ENCODE measurements around the gene RAB11A. TPM values are rescaled to one million over a fixed set of nuclear protein-coding genes. Genes with fewer than 3 reads are reported as not detected.

The RAB11A gene
- 248 TPM for polyA plus RNA-seq

DNA sequence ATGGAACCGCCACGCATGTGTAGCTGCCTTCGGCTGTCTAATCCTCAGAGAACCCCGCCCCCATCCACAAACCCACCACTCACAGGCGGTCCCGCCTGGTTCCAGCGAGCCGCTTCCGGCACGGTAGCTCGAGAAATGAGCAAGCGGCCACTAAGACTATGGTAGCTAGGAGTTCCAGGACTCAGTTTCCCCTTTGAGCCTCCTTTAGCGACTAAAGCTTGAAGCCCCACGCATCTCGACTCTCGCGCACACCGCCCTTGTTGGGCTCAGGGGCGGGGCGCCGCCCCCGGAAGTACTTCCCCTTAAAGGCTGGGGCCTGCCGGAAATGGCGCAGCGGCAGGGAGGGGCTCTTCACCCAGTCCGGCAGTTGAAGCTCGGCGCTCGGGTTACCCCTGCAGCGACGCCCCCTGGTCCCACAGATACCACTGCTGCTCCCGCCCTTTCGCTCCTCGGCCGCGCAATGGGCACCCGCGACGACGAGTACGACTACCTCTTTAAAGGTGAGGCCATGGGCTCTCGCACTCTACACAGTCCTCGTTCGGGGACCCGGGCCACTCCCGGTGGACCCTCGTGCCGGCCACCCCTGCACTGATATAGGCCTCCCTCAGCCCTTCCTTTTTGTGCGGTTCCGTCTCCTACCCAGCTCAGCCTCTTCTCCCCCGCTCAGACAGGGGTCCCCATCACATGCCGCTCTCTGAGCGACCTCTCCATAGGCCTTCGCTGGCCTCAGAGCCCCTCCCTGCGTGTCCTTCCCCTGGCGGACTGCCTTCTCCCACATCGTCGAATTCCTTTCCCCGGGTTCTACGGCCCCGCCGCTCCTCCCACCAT, at the start of gene RAB11A:
TSS of gene RAB11A (plus strand) at position 366 of the 828 bp plus-strand sequence. CDS start at position 461, 95 bp downstream.
- peaks cover 2% of the 10 kb centered on the region for H3K36me3 Mint-ChIP-seq

DNA sequence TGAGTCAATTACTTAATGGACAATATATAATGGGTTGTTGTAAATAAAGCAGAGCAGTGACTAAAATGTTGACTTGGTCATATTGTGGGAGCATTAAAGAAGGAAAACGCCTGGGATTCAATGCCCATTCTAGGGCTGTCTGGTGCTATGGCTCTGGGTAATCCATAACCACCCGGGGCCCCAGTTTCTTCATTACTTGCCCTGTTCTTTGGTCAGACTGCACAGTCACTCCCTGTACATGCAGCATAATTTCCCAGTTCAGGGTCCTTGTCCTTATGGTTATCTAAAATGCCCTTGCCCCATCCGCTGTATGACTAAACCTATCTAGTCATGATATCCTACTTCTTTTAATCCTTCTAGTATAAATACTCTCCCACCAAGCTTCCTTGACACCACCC, 49.7 kb upstream of the RAB11A start:
- H3K27ac Mint-ChIP-seq: peak overlapping the region; percentile 87 to 98 (median 97)
- H3K4me3 Mint-ChIP-seq: peak overlapping the region in 3 of 4 donors; percentile 31 to 92 (median 63)
- H3K27me3 Mint-ChIP-seq: no peaks in the 10 kb centered on the region
- peaks cover 45 to 55% (median 49%) of the 10 kb centered on the region in 3 donors for H3K4me1 Mint-ChIP-seq
- H3K36me3 Mint-ChIP-seq: peaks cover 2% of the 10 kb centered on the region
- no peaks in the 10 kb centered on the region for H3K9me3 Mint-ChIP-seq

More for the DNA sequence above, at the start of gene RAB11A:
- Mint-ChIP-seq H3K27me3 (no peaks in the 10 kb centered on the region), H3K9me3 (peaks cover 0 to 2% (median 0%) of the 10 kb centered on the region in 3 donors), H3K4me1 (peaks cover 17 to 25% (median 21%) of the 10 kb centered on the region in 3 donors), H3K27ac (peak within 1 kb of the TSS; percentile 99 to 100 (median 100)), H3K4me3 (peak within 1 kb of the TSS; percentile 95 to 100 (median 98))

DNA sequence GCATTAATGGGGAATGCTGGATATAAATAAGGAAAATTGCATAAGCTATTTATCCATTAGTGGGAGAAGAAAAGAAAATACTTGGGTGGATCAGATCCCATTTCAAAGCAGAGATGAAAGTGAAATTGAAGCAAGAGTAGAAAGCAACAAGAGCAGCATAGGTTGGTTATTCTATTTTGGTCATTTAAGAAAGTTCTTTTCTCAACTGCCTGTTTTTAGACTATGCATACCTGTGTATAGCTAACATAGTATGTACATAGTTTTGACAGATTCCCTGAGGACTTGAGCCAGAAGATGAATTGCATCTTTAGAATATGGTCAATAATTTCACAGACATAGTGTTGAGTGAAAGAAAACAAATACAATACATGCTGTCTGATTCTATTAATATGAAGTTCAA, 48.2 kb upstream of the RAB11A start:
- H3K36me3 Mint-ChIP-seq: peaks cover 2% of the 10 kb centered on the region
- no peaks in the 10 kb centered on the region for H3K27me3 Mint-ChIP-seq
- no peaks in the 10 kb centered on the region for H3K9me3 Mint-ChIP-seq
- H3K27ac Mint-ChIP-seq: peak overlapping the region; percentile 87 to 98 (median 97)
- H3K4me3 Mint-ChIP-seq: peak overlapping the region in 3 of 4 donors; percentile 51 to 82 (median 72)
- H3K4me1 Mint-ChIP-seq: peaks cover 48 to 53% (median 49%) of the 10 kb centered on the region in 3 donors

DNA sequence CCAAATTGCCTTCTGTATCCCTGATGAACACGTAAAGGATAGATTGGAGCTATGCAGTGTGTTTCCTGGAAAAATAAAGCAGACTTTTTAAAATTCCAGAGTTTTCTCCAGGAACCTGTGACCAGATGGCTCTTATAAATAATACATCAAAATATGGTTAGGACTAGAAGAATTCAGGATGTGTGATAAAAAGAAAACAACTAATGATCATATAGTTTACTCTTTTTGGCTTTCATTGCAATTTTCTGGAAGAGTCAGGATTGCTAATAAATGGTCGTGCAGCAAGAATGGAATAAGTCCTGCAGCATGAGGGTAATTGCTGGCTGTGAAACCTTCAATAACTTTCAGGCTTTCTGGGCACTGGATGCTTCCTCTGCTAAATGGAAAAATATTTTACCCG, 47.0 kb upstream of the RAB11A start:
- peak overlapping the region in 3 of 4 donors; percentile 30 to 82 (median 68) for H3K4me3 Mint-ChIP-seq
- peaks cover 2% of the 10 kb centered on the region for H3K27me3 Mint-ChIP-seq

GRCh38 chr15:65824031-65824743, 45.1 kb upstream of the RAB11A start:
- H3K4me3 Mint-ChIP-seq: peak overlapping the region in 2 of 4 donors; percentile 61 to 74
- peaks cover 3% of the 10 kb centered on the region for H3K36me3 Mint-ChIP-seq
- H3K9me3 Mint-ChIP-seq: no peaks in the 10 kb centered on the region
- peak overlapping the region; percentile 50 to 60 (median 59) for H3K27ac Mint-ChIP-seq
- peaks cover 2% of the 10 kb centered on the region for H3K27me3 Mint-ChIP-seq
- H3K4me1 Mint-ChIP-seq: peaks cover 44 to 52% (median 51%) of the 10 kb centered on the region in 3 donors

More for the DNA sequence above, 47.0 kb upstream of the RAB11A start:
- no peaks in the 10 kb centered on the region for H3K9me3 Mint-ChIP-seq
- H3K27ac Mint-ChIP-seq: peak overlapping the region; percentile 81 to 98 (median 91)
- H3K4me1 Mint-ChIP-seq: peaks cover 45 to 52% (median 49%) of the 10 kb centered on the region in 3 donors
- H3K36me3 Mint-ChIP-seq: peaks cover 3% of the 10 kb centered on the region

GRCh38 chr15:65824941-65825544, 44.2 kb upstream of the RAB11A start:
- Mint-ChIP-seq H3K9me3 (no peaks in the 10 kb centered on the region), H3K27me3 (peaks cover 2% of the 10 kb centered on the region), H3K27ac (no peak overlapping the region), H3K36me3 (peaks cover 3% of the 10 kb centered on the region), H3K4me1 (peaks cover 37 to 48% (median 47%) of the 10 kb centered on the region in 3 donors), H3K4me3 (no peak overlapping the region)

DNA sequence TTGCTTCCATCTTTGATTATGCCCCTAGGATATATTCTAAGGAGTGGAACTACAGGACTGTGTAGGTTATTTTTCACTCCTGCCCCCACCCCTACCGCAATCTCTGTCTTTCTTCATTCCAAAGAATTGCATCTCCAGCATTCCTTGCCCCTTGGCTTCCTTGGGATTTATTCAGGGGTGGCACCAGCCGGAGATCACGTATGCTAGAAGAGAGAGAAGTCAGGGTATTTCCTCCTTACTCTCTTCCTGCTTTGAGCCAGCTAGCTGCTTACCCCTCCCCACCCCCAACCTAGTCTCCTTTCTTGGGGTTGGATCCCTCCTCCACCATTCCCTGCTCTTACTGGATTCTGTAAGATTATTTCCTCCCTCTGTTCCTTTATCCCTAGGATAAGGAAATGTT, 42.2 kb upstream of the RAB11A start:
- H3K27me3 Mint-ChIP-seq: peaks cover 2% of the 10 kb centered on the region
- H3K4me1 Mint-ChIP-seq: peaks cover 26 to 43% (median 40%) of the 10 kb centered on the region in 3 donors
- peak overlapping the region; percentile 39 to 91 (median 76) for H3K27ac Mint-ChIP-seq
- no peaks in the 10 kb centered on the region for H3K9me3 Mint-ChIP-seq
- peaks cover 3% of the 10 kb centered on the region for H3K36me3 Mint-ChIP-seq
- peak overlapping the region in 3 of 4 donors; percentile 61 to 83 (median 73) for H3K4me3 Mint-ChIP-seq

DNA sequence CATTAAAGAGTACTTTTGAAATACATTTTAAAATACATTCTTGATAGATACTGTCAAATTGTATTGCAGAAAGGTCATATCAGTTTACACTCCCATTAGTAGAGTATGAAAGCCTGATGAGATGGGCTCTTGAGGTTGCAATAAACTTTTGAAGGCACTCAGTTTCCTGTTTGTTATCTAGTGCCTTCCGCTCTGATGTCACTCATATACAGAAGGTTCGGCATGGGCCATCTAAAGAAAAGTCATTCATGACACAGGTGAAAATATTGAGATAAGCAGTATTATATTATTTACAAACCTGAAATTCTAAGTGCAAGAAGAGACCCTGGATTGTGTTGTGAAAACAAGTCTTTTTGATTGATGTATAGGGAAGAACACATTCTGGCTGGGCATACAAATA, 40.7 kb upstream of the RAB11A start:
- Mint-ChIP-seq H3K4me3 (peak overlapping the region in 1 of 4 donors; percentile 5), H3K9me3 (no peaks in the 10 kb centered on the region), H3K4me1 (peaks cover 31 to 51% (median 45%) of the 10 kb centered on the region in 3 donors), H3K36me3 (peaks cover 3% of the 10 kb centered on the region), H3K27me3 (peaks cover 2% of the 10 kb centered on the region), H3K27ac (peak overlapping the region; percentile 51 to 91 (median 88))

DNA sequence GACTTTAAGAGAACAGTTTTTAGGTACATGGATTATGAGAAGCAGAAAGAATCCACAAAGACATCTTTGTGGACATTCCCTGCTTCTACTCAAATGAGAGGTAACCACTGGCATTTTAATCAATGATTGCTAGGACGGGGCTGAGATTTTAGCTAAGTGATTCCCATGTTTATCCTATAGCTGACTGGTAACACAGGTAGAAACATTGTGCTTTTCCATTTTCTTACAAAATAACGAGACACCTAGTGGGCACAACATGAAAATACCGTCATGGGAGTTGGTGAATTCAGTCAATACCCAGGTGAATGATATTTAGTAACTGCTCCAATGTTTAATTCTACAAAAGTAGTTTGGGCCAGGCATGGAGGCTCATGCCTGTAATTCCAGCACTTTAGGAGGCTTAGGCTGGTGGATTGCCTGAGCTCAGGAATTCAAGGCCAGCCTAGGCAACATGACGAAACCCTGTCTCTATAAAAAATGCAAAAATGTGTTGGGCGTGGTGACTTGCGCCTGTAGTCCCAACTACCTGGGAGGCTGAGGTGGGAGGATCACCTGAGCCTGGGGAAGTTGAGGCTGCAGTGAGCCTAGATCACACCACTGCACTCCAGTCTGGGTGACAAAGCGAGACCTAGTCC, 40.0 kb upstream of the RAB11A start:
- peak overlapping the region in 1 of 3 donors; percentile 12 for H3K27ac Mint-ChIP-seq
- no peak overlapping the region for H3K4me3 Mint-ChIP-seq
- peaks cover 2% of the 10 kb centered on the region for H3K27me3 Mint-ChIP-seq
- no peaks in the 10 kb centered on the region for H3K9me3 Mint-ChIP-seq
- H3K36me3 Mint-ChIP-seq: peaks cover 3% of the 10 kb centered on the region
- H3K4me1 Mint-ChIP-seq: peaks cover 32 to 53% (median 46%) of the 10 kb centered on the region in 3 donors

- Mint-ChIP-seq H3K9me3 (no peaks in the 10 kb centered on the region), H3K4me3 (peak overlapping the region; percentile 5 to 84 (median 64)), H3K36me3 (no peaks in the 10 kb centered on the region), H3K27ac (peak overlapping the region; percentile 5 to 95 (median 88)), H3K27me3 (no peaks in the 10 kb centered on the region), H3K4me1 (peaks cover 27 to 45% (median 41%) of the 10 kb centered on the region in 3 donors)
Measured at GRCh38 chr15:65832549-65833364, 36.5 kb upstream of the RAB11A start.

DNA sequence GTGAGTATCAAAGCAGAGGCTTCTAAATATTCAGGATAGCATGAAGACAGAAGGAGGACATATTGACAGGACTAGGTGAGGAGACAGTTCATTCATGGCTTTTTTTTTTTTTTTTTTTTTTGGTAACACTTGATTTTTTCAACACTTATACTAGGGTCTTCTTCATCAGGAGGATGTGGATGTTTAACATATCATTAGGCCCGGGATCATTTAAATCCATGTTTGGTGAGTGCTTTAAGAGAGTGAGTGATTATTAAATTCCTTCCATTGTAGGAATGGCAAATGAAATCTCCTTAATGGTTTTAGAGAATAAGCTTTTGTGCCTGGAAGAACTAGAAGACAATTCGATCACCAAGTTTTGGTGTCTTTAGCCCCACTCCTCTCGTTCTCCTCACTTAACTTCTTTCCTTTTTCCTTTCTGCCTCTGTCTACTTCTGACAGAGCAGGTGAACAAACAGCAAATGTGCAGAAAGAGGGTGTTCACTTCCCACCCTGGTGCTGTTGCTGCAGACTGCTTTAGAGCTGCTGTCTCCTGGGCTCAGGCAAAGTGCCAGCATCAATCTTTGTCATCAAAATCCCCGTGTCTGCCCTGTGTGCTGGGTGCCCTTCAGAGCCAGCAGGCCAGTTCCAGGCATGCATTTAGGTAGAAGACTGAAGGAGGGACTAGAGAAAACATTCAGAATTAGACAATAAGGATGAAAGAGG, 35.6 kb upstream of the RAB11A start:
- no peaks in the 10 kb centered on the region for H3K27me3 Mint-ChIP-seq
- peak overlapping the region; percentile 5 to 95 (median 88) for H3K27ac Mint-ChIP-seq
- no peaks in the 10 kb centered on the region for H3K36me3 Mint-ChIP-seq
- no peaks in the 10 kb centered on the region for H3K9me3 Mint-ChIP-seq
- H3K4me3 Mint-ChIP-seq: peak overlapping the region in 1 of 4 donors; percentile 9
- H3K4me1 Mint-ChIP-seq: peaks cover 23 to 37% (median 34%) of the 10 kb centered on the region in 3 donors

DNA sequence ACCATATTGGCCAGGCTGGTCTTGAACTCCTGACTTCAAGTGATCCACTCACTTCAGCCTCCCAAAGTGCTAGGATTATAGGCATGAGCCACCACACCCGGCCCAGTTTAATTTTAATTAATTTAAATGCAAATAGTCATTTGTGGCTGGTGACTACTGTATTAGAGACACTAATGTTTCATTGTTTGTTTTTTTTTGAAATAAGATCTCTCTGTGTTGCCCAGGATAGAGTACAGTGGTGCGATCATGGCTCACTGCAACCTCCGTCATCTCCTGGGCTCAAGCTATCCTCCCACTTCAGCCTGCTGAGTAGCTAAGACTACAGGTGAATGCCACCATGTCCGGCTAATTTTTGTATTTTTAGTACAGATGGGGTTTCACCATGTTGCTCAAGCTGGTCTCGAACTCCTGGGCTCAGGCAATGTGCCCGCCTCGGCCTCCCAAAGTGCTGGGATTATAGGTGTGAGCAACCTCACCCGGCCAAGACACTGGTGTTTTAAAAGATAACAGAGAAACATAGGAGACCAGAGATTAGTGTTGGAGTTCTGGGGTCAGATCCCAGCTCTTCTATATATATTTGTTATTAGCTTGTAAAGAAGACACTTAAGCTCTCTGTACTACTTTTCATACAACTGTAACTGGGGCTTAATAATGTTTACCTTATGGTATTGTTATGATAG, 34.5 kb upstream of the RAB11A start:
- no peaks in the 10 kb centered on the region for H3K9me3 Mint-ChIP-seq
- no peak overlapping the region for H3K4me3 Mint-ChIP-seq
- H3K27me3 Mint-ChIP-seq: no peaks in the 10 kb centered on the region
- no peaks in the 10 kb centered on the region for H3K36me3 Mint-ChIP-seq
- H3K27ac Mint-ChIP-seq: peak overlapping the region in 1 of 3 donors; percentile 27
- peaks cover 18 to 30% (median 25%) of the 10 kb centered on the region in 3 donors for H3K4me1 Mint-ChIP-seq

DNA sequence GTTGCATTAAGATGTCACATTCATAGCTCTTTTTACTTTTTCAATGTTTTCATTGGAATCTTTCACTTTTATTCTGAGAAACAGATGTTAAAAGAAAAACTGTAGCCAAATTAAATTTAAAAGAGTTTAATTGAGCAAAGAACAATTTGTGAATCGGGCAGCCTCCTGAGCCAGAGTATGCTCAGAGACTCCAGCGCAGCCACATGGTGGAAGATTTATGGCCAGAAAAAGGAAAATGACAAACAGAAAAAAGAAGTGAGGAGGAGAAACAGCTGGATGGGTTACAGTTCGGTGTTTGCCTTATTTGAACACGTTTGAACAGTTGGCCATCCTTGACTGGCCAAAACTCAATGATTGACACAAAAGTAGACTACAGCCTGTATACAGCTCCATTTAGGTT, 33.8 kb upstream of the RAB11A start:
- H3K9me3 Mint-ChIP-seq: no peaks in the 10 kb centered on the region
- H3K4me3 Mint-ChIP-seq: no peak overlapping the region
- H3K4me1 Mint-ChIP-seq: peaks cover 18 to 30% (median 25%) of the 10 kb centered on the region in 3 donors
- H3K27me3 Mint-ChIP-seq: no peaks in the 10 kb centered on the region
- H3K36me3 Mint-ChIP-seq: no peaks in the 10 kb centered on the region
- H3K27ac Mint-ChIP-seq: no peak overlapping the region
